H1 (cell line): ENCODE measurements around the gene EPN2. TPM values are rescaled to one million over a fixed set of nuclear protein-coding genes. Genes with fewer than 3 reads are reported as not detected.

Experiments
- BRCA1 ChIP-seq: IDR thresholded peaks from 2 replicates; pipeline ENCODE4 v1.6.1; 2012; ENCODE audit warnings: low read depth, low read length, improper control_type of control experiment
- EGR1 ChIP-seq: IDR thresholded peaks from 2 replicates; pipeline ENCODE4 v1.6.1; 2011; ENCODE audit warnings: low read depth, low read length, borderline replicate concordance
- EP300 ChIP-seq, 2 experiments: IDR thresholded peaks; 1 replicate in 1 of 2; 2 replicates in 1 of 2; pipeline ENCODE4 v1.6.1; 2011 to 2012; ENCODE audit warnings: low read depth in 2 of 2, low read length in 2 of 2, mild to moderate bottlenecking in 2 of 2, borderline replicate concordance in 1 of 2, inconsistent platforms in 1 of 2, moderate library complexity in 1 of 2
- HDAC2 ChIP-seq, 2 experiments: fragments of 300-600 bp in 1 of 2; sonication (generic) in 1 of 2; IDR thresholded peaks; 2 replicates each; pipeline ENCODE4 v1.6.1; 2011 to 2012; ENCODE audit warnings: low read depth in 2 of 2, low read length in 2 of 2, mild to moderate bottlenecking in 2 of 2, moderate library complexity in 2 of 2, borderline replicate concordance in 1 of 2, inconsistent platforms in 1 of 2
- NRF1 ChIP-seq: IDR thresholded peaks from 2 replicates; pipeline ENCODE4 v1.6.1; 2011; ENCODE audit warnings: mild to moderate bottlenecking, low read depth, low read length, improper control_type of control experiment
- RBBP5 ChIP-seq: IDR thresholded peaks from 2 replicates; pipeline ENCODE4 v1.7.1; 2012; ENCODE audit warnings: low read depth, mild to moderate bottlenecking, inconsistent platforms, low read length, moderate library complexity, borderline replicate concordance
- RFX5 ChIP-seq: IDR thresholded peaks from 2 replicates; pipeline ENCODE4 v1.6.1; 2011; ENCODE audit warnings: low read depth, low read length, improper control_type of control experiment, borderline replicate concordance
- RNF2 ChIP-seq: fragments of 200-900, 300-1000 bp; sonication (generic); IDR thresholded peaks from 2 replicates; pipeline ENCODE4 v1.7.1; 2016; ENCODE audit warnings: borderline replicate concordance, low read depth, mild to moderate bottlenecking, antibody characterized with exemption, low read length; ENCODE audit not compliant: poor library complexity, severe bottlenecking; ENCODE audit errors: missing control alignments
- SIN3A ChIP-seq, 2 experiments: IDR thresholded peaks in 1 of 2; conservative IDR thresholded peaks in 1 of 2; 2 replicates each; pipeline ENCODE4 v1.6.1; 2011 to 2012; ENCODE audit warnings: low read length in 2 of 2, improper control_type of control experiment in 1 of 2, low read depth in 1 of 2, mild to moderate bottlenecking in 1 of 2
- TBP ChIP-seq: IDR thresholded peaks from 2 replicates; pipeline ENCODE4 v1.6.1; 2011; ENCODE audit warnings: low read depth, low read length, improper control_type of control experiment
- polyA plus RNA-seq, 7 experiments: library from polyadenylated mRNA; depleted of rRNA in 3 of 7; stranded (reverse) in 5 of 7; unstranded in 2 of 7; fragments of >200 nt in 5 of 7; fragments of 200-250 nt in 2 of 7; gene quantifications; 1 replicate in 5 of 7; 2 replicates in 1 of 7; 4 replicates in 1 of 7; pipeline versions ENCODE4 v1.2.1 to v1.2.3, GENCODE V29; 2011 to 2013; ENCODE audit warnings: missing spikeins in 2 of 7, mixed read lengths in 2 of 7
- total RNA-seq: library from RNA; stranded (reverse); fragmentation: NEBNext Ultra II Directional; extraction: Animal tissue kit (Norgen Biotek cat#: 25700); gene quantifications from 2 replicates; pipeline ENCODE4 v1.2.1, GENCODE V29; 2021
- TF ChIP-seq, protein P1 (sequence below): fragments of 300-600 bp; sonication (generic); IDR thresholded peaks from 2 replicates; pipeline ENCODE4 v1.7.1; 2012; ENCODE audit warnings: low read length, moderate library complexity, mild to moderate bottlenecking, inconsistent platforms; ENCODE audit not compliant: insufficient replicate concordance

EPN2 gene
- total and polyA plus RNA-seq, 2 of the 8 experiments (the other 6 are each of a cell fraction or from before 2014, with no cell fraction given) = 28.7 to 55.8 TPM

DNA sequence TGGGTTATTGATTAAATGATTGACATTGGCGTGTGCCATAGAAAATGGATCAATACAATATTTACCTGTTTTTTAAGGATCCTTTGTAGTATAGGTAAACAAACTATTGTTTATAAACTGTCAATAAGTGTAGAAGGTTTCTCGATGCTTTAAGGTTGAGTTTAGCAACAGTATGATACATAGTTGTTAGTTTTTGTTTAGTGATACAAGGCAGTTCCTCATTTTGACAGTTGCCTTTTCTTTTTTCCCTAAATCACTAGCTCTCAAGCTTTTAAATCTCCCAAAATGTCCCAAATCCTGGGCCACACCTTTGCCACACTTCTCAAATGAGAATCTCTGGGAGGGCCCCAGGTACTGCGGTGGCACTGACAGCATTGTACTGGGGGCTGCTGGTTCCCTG, 57.3 kb downstream of the EPN2 start (continued):
- TF ChIP-seq, protein P1, sequence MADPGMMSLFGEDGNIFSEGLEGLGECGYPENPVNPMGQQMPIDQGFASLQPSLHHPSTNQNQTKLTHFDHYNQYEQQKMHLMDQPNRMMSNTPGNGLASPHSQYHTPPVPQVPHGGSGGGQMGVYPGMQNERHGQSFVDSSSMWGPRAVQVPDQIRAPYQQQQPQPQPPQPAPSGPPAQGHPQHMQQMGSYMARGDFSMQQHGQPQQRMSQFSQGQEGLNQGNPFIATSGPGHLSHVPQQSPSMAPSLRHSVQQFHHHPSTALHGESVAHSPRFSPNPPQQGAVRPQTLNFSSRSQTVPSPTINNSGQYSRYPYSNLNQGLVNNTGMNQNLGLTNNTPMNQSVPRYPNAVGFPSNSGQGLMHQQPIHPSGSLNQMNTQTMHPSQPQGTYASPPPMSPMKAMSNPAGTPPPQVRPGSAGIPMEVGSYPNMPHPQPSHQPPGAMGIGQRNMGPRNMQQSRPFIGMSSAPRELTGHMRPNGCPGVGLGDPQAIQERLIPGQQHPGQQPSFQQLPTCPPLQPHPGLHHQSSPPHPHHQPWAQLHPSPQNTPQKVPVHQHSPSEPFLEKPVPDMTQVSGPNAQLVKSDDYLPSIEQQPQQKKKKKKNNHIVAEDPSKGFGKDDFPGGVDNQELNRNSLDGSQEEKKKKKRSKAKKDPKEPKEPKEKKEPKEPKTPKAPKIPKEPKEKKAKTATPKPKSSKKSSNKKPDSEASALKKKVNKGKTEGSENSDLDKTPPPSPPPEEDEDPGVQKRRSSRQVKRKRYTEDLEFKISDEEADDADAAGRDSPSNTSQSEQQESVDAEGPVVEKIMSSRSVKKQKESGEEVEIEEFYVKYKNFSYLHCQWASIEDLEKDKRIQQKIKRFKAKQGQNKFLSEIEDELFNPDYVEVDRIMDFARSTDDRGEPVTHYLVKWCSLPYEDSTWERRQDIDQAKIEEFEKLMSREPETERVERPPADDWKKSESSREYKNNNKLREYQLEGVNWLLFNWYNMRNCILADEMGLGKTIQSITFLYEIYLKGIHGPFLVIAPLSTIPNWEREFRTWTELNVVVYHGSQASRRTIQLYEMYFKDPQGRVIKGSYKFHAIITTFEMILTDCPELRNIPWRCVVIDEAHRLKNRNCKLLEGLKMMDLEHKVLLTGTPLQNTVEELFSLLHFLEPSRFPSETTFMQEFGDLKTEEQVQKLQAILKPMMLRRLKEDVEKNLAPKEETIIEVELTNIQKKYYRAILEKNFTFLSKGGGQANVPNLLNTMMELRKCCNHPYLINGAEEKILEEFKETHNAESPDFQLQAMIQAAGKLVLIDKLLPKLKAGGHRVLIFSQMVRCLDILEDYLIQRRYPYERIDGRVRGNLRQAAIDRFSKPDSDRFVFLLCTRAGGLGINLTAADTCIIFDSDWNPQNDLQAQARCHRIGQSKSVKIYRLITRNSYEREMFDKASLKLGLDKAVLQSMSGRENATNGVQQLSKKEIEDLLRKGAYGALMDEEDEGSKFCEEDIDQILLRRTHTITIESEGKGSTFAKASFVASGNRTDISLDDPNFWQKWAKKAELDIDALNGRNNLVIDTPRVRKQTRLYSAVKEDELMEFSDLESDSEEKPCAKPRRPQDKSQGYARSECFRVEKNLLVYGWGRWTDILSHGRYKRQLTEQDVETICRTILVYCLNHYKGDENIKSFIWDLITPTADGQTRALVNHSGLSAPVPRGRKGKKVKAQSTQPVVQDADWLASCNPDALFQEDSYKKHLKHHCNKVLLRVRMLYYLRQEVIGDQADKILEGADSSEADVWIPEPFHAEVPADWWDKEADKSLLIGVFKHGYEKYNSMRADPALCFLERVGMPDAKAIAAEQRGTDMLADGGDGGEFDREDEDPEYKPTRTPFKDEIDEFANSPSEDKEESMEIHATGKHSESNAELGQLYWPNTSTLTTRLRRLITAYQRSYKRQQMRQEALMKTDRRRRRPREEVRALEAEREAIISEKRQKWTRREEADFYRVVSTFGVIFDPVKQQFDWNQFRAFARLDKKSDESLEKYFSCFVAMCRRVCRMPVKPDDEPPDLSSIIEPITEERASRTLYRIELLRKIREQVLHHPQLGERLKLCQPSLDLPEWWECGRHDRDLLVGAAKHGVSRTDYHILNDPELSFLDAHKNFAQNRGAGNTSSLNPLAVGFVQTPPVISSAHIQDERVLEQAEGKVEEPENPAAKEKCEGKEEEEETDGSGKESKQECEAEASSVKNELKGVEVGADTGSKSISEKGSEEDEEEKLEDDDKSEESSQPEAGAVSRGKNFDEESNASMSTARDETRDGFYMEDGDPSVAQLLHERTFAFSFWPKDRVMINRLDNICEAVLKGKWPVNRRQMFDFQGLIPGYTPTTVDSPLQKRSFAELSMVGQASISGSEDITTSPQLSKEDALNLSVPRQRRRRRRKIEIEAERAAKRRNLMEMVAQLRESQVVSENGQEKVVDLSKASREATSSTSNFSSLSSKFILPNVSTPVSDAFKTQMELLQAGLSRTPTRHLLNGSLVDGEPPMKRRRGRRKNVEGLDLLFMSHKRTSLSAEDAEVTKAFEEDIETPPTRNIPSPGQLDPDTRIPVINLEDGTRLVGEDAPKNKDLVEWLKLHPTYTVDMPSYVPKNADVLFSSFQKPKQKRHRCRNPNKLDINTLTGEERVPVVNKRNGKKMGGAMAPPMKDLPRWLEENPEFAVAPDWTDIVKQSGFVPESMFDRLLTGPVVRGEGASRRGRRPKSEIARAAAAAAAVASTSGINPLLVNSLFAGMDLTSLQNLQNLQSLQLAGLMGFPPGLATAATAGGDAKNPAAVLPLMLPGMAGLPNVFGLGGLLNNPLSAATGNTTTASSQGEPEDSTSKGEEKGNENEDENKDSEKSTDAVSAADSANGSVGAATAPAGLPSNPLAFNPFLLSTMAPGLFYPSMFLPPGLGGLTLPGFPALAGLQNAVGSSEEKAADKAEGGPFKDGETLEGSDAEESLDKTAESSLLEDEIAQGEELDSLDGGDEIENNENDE = no peak
- no peak for TF ChIP-seq TBP
- no peak for TF ChIP-seq BRCA1
- no peak for TF ChIP-seq EGR1
- TF ChIP-seq HDAC2 (IDR thresholded peaks at IDR 0.05; ENCODE audit: borderline replicate concordance in 1 of 2, low read depth in 2 of 2, low read length in 2 of 2) = no peak
- TF ChIP-seq RBBP5 = no peak
- TF ChIP-seq RFX5 = no peak
- TF ChIP-seq EP300 (IDR thresholded peaks at IDR 0.05; ENCODE audit: borderline replicate concordance in 1 of 2, low read depth in 2 of 2, low read length in 2 of 2) = no peak
- TF ChIP-seq SIN3A (conservative IDR thresholded peaks at IDR 0.05 in 1 of 2, IDR thresholded peaks at IDR 0.05 in 1 of 2; ENCODE audit: low read depth in 1 of 2, low read length in 2 of 2) = no peak
- TF ChIP-seq RNF2 = no peak
- TF ChIP-seq NRF1 = no peak
